K562 (cell line): ENCODE data around the gene POLR2A.

Experiments
- KAT2B ChIP-seq: IDR thresholded peaks from one replicate; pipeline ENCODE4 v1.6.1; 2012; ENCODE audit warnings: low read depth, mild to moderate bottlenecking, control low read depth, inconsistent platforms, low read length, moderate library complexity
- NBN ChIP-seq: fragments of 450-650 bp; IDR thresholded peaks from 2 replicates; pipeline ENCODE4 v1.6.1; 2016; ENCODE audit warnings: low read depth, mild to moderate bottlenecking
- PML ChIP-seq: IDR thresholded peaks from 2 replicates; pipeline ENCODE4 v1.6.1; 2012; ENCODE audit warnings: low read length, inconsistent platforms
- PURB ChIP-seq: sonication (generic); formaldehyde crosslinking; IDR thresholded peaks from 2 replicates; pipeline ENCODE4 v1.9.0; 2021; ENCODE audit warnings: low read depth, mild to moderate bottlenecking, missing genetic modification reagents
- SMARCE1 ChIP-seq: fragments of 450-650 bp; IDR thresholded peaks from 2 replicates; pipeline ENCODE4 v1.7.1; 2016; ENCODE audit warnings: mild to moderate bottlenecking
- SRF ChIP-seq, 2 experiments: fragments of 250-450, 450-650 bp in 1 of 2; sonication (Bioruptor Pico) in 1 of 2; sonication (generic) in 1 of 2; formaldehyde crosslinking; IDR thresholded peaks; 2 replicates each; pipeline versions ENCODE4 v1.5.0 to v1.5.1; 2020 to 2022; ENCODE audit warnings: mild to moderate bottlenecking in 1 of 2, missing genetic modification reagents in 1 of 2
- ZBTB43 ChIP-seq: sonication (generic); formaldehyde crosslinking; IDR thresholded peaks from 2 replicates; pipeline ENCODE4 v1.8.0; 2023; ENCODE audit warnings: mild to moderate bottlenecking, missing genetic modification reagents
- ZKSCAN1 ChIP-seq: fragments of 150-350 bp; IDR thresholded peaks from 2 replicates; pipeline ENCODE4 v1.6.1; 2016; ENCODE audit warnings: low read depth, low read length
- ZNF174 ChIP-seq: fragments of 250-450 bp; sonication (Bioruptor Pico); IDR thresholded peaks from 2 replicates; pipeline ENCODE4 v1.4.0; 2020; ENCODE audit warnings: mild to moderate bottlenecking
- ZNF324 ChIP-seq: fragments of 250-450 bp; sonication (Bioruptor Pico); IDR thresholded peaks from 2 replicates; pipeline ENCODE4 v1.4.0; 2020; ENCODE audit warnings: mild to moderate bottlenecking
- ZNF740 ChIP-seq, 3 experiments: fragments of 200-800 bp in 1 of 3; sonication (Bioruptor generic) in 1 of 3; sonication (generic) in 1 of 3; formaldehyde crosslinking in 1 of 3; IDR thresholded peaks; 2 replicates each; pipeline versions ENCODE4 v1.6.1 to v1.8.0; 2016 to 2022; ENCODE audit warnings: mild to moderate bottlenecking in 2 of 3, missing compliant biosample characterization in 2 of 3, missing genetic modification characterization in 2 of 3, missing genetic modification reagents in 1 of 3
- ZNF764 ChIP-seq: fragments of 250-450 bp; sonication (Bioruptor Pico); IDR thresholded peaks from 2 replicates; pipeline ENCODE4 v1.4.0; 2020; ENCODE audit warnings: low read depth, mild to moderate bottlenecking, moderate library complexity
- TF ChIP-seq, protein P1 (sequence below), 3 experiments: IDR thresholded peaks in 2 of 3; conservative IDR thresholded peaks in 1 of 3; 2 replicates each; pipeline ENCODE4 v1.5.1; 2011 to 2012; ENCODE audit warnings: low read length in 3 of 3, mild to moderate bottlenecking in 3 of 3, control low read depth in 2 of 3, improper control_type of control experiment in 1 of 3, inconsistent platforms in 1 of 3, low read depth in 1 of 3, mixed read lengths in 1 of 3, moderate library complexity in 1 of 3; ENCODE audit not compliant: insufficient read depth in 2 of 3

- no peak for TF ChIP-seq KAT2B
- no peak for TF ChIP-seq ZNF324 (CRISPR knock-in tag)
- TF ChIP-seq PML, result no peak
- no peak for TF ChIP-seq PURB (CRISPR knock-in tag)
- TF ChIP-seq, protein P1, sequence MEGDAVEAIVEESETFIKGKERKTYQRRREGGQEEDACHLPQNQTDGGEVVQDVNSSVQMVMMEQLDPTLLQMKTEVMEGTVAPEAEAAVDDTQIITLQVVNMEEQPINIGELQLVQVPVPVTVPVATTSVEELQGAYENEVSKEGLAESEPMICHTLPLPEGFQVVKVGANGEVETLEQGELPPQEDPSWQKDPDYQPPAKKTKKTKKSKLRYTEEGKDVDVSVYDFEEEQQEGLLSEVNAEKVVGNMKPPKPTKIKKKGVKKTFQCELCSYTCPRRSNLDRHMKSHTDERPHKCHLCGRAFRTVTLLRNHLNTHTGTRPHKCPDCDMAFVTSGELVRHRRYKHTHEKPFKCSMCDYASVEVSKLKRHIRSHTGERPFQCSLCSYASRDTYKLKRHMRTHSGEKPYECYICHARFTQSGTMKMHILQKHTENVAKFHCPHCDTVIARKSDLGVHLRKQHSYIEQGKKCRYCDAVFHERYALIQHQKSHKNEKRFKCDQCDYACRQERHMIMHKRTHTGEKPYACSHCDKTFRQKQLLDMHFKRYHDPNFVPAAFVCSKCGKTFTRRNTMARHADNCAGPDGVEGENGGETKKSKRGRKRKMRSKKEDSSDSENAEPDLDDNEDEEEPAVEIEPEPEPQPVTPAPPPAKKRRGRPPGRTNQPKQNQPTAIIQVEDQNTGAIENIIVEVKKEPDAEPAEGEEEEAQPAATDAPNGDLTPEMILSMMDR (IDR thresholded peaks at IDR 0.05 in 2 of 3, conservative IDR thresholded peaks at IDR 0.05 in 1 of 3; ENCODE audit: insufficient read depth in 2 of 3, low read depth in 1 of 3, low read length in 3 of 3), result no peak
- no peak for TF ChIP-seq ZKSCAN1
- TF ChIP-seq ZNF740 (CRISPR knock-in tag; IDR thresholded peaks at IDR 0.05), result no peak
- TF ChIP-seq ZNF740 (tag; IDR thresholded peaks at IDR 0.05), result no peak
- no peak for TF ChIP-seq SRF (CRISPR knock-in tag; IDR thresholded peaks at IDR 0.05)
- no peak for TF ChIP-seq ZNF764
- no peak for TF ChIP-seq NBN
- no peak for TF ChIP-seq ZBTB43 (CRISPR knock-in tag)
- no peak for TF ChIP-seq SMARCE1
- no peak for TF ChIP-seq ZNF174 (CRISPR knock-in tag)
These were observed 20.8 kb upstream of the POLR2A start for GRCh38 chr17:7463372-7463846.
